HG02973 (cell line): ENCODE results near the gene OR51F2.
"Not testable (repeated sequence)": the region's sequence is repeated elsewhere in the genome, so short reads cannot be mapped to it uniquely, and the experiment has no call there.

Experiments
- ATAC-seq: cut with Tn5 transposase; IDR thresholded peaks from one replicate; pipeline ENCODE4 v1.9.1; 2021; ENCODE audit warnings: moderate library complexity; ENCODE audit not compliant: unreplicated experiment

Gene OR51F2, protein sequence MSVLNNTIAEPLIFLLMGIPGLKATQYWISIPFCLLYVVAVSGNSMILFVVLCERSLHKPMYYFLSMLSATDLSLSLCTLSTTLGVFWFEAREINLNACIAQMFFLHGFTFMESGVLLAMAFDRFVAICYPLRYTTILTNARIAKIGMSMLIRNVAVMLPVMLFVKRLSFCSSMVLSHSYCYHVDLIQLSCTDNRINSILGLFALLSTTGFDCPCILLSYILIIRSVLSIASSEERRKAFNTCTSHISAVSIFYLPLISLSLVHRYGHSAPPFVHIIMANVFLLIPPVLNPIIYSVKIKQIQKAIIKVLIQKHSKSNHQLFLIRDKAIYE

DNA sequence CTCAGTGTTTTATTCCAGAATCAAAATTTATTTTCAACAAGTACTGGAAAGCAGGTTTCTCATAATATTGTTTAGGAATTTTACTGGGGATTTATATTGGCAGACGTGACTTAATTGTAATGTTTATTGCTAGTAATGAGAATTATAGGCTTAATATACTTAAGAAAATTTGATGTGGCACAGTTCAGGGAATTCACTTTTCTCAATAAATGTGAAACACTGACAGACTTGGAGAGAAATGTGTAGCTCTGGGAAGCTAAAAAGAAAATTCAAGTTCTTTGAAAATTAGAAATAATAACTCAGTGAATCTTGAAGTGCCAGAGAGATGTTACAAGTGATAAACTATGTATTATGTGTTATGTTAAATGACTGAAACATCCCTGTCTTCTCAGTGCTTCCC, at the start of gene OR51F2:
Gene OR51F2, plus strand, starts transcription at position 301 of the 400 bp plus-strand sequence. CDS start 101 bp downstream, outside the sequence.
- ATAC-seq = no peak

GRCh38 chr11:4782454-4782853, 38.7 kb upstream of the OR51F2 start:
- no peak for ATAC-seq

DNA sequence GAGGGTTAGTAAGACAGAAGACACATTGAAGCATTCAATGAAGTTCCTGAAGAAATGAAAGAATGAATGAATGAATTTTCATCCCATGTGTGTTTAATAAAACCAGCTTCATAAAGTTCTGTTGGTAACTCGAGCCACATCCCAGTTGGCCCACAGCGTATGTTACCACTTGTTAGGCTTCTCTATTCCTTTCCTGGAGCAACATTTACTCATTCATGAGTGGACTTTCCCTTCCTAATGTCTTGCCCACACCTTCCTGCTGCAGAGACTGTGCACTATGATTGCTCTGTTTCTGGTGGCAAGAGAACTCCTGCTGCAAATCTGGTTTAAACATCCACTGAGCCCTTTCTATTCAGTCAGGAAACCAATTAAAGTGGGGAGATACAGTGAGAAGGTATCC, 23.9 kb upstream of the OR51F2 start:
- ATAC-seq = no peak

DNA sequence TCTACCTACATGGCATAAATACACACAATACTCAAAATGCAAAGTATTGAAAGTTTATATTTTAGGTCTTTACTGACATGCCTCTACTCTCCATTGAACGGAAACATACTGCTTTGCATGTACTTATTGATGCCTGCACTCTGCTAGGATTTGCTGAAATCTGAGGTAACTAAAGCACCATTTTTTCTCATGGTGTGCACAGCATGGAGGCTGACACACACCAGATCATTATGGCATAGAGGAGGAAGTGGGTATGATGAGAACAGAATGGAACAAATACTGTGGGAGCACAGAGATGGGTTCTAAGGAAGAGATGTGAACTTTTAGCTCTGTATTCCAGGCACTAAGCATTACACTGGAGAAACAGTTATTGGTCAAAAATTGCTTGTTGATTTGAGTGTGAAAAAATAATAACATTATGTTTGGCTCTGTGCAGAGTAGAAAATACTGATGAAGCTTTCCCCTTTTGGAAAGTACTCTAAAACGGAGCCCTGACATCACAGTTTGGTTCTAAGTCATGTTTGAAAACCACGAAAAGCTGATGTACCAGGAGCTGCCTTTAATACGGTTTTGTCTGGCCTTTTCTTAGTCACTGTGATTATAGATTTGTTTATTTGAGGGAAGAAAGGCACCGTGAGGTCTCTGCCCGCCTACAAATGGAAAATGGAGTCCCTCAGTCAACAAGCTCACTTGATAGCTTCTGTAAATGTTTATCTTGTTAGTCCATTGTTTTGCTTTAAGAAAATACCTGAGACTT, 22.5 kb upstream of the OR51F2 start:
- ATAC-seq = no peak

GRCh38 chr11:4801316-4801715, 19.8 kb upstream of the OR51F2 start:
- ATAC-seq = not testable (repeated sequence)

- no peak for ATAC-seq
Observed at GRCh38 chr11:4804280-4804679, 16.8 kb upstream of the OR51F2 start, which contains the start of gene OR52R1. Gene OR52R1, minus strand, starts transcription at chr11:4804380. Its CDS starts 0 bp downstream, at chr11:4804380.

DNA sequence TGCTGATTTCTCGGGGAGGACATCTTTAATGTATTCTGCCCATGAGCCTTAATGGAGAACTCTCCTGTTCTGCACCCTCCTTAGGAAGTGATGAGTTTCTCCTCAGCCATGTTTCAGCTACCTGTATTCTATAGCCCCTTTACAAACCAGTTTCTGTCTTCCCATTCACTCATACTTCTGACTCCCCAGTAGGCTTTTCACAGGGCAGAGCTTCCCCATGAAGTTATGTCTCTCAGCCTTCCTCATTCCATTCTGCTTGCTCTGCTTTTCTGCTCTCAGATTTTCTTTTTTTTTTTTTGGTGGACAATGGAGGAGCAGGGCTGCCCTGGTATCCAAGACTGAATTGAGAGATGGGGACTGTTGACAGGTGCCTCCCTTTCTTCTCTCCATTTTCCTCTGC, 12.6 kb upstream of the OR51F2 start:
- ATAC-seq = no peak

GRCh38 chr11:4809246-4809645, 11.9 kb upstream of the OR51F2 start:
- no peak for ATAC-seq

DNA sequence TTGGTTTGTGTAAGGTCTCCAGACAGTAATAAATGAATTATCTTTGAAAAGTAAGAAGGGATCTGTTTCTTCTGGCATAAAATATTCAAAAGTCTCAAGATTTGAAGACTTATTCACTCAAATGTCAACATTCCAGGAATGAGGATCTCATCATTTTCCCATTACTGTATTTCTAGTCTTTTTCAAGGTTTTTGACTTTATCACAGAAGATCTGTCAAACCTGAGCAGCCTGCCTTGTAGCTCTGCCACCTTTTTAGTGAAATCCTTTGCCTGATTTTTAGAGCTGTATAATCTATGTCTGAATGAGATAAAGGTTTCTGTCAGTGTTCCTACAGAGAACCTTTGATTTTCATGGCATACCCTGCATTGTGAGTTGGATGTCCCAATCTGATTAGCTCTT, 4.0 kb downstream of the OR51F2 start:
- no peak for ATAC-seq

GRCh38 chr11:4826425-4826824, 5.3 kb downstream of the OR51F2 start:
- no peak for ATAC-seq

DNA sequence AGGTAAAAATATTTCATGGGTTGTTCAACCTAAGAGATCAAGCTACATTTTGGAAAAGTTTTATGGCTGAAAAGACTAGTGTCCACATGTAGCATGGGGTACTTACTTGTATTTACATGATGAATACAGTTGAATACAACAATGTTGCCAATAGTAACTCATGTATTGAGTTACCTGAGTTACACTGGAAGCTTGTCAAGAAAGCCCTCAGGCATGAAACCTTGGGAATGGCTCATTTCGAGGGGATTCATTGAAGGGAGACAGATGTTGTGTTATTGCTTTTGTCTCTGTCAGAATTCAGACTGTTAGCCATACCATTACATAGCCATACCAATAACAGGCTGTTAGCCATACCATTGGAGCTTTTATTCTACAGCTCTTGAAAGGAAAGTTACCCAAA, 9.2 kb downstream of the OR51F2 start:
- ATAC-seq = no peak

DNA sequence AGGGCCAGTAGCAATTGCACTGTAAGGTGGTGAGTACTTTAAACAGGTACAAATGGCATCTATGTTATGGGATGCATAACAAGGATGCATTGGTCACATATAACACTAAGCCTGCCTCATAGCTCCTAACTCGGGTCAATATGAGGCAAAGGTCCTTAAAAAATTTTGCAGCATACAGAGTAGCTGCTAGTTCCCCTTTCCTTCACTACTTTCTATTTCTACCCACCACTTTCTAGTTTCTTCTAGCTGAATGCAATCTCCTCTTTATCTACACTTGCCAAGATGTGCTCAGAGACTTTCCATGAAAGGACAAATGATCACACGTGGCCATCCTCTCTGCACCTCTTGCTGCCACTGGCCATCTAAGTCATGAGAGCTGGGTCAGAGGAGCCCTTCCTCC, 9.8 kb downstream of the OR51F2 start:
- no peak for ATAC-seq

GRCh38 chr11:4839851-4840549, 18.9 kb downstream of the OR51F2 start:
- no peak for ATAC-seq

DNA sequence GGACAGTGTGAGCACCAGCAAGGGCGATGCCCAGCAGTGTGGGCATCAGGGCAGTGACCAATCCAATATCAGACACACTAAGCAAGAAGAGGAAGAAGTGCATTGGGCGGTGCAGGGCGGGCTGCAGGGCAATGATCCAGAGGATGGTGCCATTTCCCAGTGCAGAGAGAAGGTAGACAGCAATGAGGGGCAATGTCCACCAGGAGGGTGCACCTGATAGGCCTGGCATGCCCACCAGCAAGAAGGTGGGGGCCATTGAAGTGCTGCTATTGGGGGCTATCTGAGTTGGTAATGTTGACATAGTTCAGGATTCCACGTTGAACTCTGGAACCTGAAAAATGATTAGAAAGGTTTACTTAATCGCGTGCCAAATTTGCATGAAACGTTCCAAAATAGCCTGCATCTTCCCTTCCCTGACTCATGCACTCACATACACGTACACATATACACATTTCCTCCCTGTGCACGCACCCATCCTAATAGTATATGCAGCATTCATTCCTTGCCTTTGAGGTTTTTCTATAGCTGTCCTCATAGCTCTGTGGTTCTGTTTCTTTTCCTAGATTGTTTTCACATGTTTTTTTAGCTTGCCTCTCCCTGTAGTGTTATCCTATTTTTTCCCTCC, 27.9 kb downstream of the OR51F2 start, which contains the start of gene OR51S1:
Gene OR51S1, minus strand, starts transcription at position 301 of the 625 bp plus-strand sequence. Its CDS starts 0 bp downstream, at position 301.
- ATAC-seq = no peak

- ATAC-seq = no peak
Observed at GRCh38 chr11:4851033-4851432, 29.9 kb downstream of the OR51F2 start.

DNA sequence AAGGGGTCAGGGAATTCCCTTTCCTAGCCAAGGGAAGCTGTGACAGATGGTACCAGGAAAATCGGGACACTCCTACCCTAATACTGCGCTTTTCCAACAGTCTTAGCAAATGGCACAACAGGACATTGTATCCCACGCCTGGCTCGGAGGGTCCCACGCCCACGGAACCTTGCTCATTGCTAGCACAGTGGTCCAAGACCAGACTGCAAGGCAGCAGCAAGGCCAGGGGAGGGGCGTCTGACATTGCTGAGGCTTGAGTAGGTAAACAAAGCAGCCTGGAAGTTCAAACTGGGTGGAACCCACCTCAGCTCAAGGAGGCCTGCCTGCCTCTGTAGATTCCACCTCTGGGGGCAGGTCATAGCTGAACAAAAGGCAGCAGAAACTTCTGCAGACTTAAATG, 33.2 kb downstream of the OR51F2 start:
- not testable (repeated sequence) for ATAC-seq

DNA sequence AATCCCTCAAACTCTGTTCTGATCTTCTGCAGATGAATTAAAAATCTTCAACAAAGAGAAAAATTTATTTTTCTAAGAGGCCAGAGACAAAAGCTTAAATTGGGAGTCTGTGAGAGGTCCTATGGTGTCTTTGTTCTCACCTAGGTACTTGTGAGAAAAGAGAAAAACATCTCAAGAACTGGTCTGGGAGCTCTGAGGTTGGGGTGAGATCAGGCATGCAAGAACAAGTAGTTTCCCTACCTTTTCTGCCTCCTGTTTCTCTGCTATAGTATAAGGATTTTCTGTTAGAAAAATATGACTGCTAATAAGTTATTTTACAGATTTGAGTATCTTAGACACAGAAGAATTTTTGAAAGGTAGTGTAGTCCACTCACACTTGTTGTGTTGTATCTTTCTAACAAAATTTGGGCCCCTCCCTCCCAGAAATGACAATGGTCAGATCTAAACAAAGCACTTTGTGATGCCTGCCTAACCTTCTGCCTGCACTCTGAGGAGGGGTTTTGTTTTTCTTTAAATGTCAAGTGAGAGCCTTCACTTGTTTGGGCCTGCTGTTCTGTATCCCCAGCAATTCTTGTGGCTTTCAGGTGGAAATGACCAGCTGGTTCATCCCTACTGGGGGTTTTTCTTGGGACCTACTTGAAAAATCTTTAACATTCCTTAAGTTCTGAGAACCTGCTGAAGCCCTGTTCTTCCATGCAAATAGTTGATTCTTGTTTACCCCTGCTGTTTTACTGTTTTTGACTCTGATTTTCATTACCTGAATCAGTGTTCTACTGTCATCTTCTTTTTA, 41.5 kb downstream of the OR51F2 start:
- no peak for ATAC-seq

DNA sequence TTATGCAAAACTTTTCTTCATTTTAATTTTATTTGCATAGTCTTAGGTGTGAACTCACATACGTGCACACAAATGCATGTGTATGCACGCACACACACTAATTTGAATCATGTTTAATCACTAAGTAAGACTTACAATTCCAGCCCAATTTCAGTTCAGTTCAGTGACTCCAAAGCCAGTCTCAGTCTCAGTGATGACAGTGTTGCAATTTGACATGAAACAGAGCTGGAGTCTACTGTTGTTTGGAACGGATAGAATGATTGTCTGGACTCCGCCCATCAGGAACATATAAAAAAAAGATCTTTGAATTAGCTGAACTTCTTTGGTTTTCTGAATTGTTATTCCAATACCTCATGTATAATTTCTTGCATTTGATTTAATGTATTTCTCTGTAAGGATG, 42.8 kb downstream of the OR51F2 start:
- no peak for ATAC-seq

DNA sequence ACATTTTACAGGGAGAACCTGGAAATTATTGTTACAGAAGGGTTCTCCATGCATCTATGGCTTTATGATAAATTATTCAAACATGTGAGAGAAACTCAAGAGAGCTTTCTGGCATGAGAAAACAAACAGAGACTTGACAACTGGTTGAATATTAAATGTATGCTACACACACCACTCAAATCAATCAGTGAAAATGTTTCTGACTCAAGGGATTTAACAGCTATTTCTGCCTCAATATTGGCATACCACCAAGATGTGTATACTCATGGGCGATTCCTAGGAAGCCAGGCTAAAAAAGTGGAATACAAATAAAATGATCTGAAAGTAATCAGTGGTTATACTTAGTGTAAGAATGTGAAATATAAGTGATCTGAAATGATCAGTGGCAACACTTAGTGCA, 44.7 kb downstream of the OR51F2 start:
- ATAC-seq = no peak
